ENCODE results near the gene IGFL2. TPM values are rescaled to one million over a fixed set of nuclear protein-coding genes. Genes with fewer than 3 reads are reported as not detected.

IGFL2 gene
- polyA plus RNA-seq, 1 of the 3 experiments (the other 2 are of a cell fraction): 0.23 TPM

GRCh38 chr19:46189971-46190888 is 42.2 kb downstream of the IGFL2 start:
- CTCF ChIA-PET: interaction anchor here (0.6 to 2.8 kb wide), 36 partner anchors 8 to 374 kb away, joined by 3 to 29 read pairs (median 4); partner anchors contain the start of genes IGFL2 and IGFL4
- DNase-seq: no peak
- no peaks in the 10 kb centered on the region; the same call in 1 of the 2 replicates for H3K27me3 ChIP-seq (ENCODE audit: insufficient read depth)

More at GRCh38 chr19:46189971-46190888, 42.2 kb downstream of the IGFL2 start:
- H3K9me2 ChIP-seq: no peaks in the 10 kb centered on the region
- no peak overlapping the region for H3K27ac ChIP-seq (ENCODE audit: low read depth in 2 of 2, low read length in 1 of 2)
- H2AFZ ChIP-seq (ENCODE audit: low read depth): no peak overlapping the region
- H3F3A ChIP-seq (replicated peaks; ENCODE audit: insufficient read depth): peaks cover 20% of the 10 kb centered on the region
- no peak overlapping the region for H3K4me3 ChIP-seq (ENCODE audit: low read depth in 2 of 2, low read length in 1 of 2)
- H3K4me1 ChIP-seq (ENCODE audit: control insufficient read depth in 1 of 2, insufficient read depth in 2 of 2, low read depth in 1 of 2, low read length in 1 of 2): peaks cover 5 to 9% of the 10 kb centered on the region in 2 experiments; a peak in 2 of 4 replicates
- no peaks in the 10 kb centered on the region for H3K9me3 ChIP-seq
- H4K20me1 ChIP-seq (ENCODE audit: insufficient read depth): no peaks in the 10 kb centered on the region
- H3K36me3 ChIP-seq (replicated peaks in 1 of 2; ENCODE audit: control insufficient read depth in 1 of 2, insufficient read depth in 2 of 2, low read length in 1 of 2): no peaks in the 10 kb centered on the region
- POLR2A ChIA-PET: no interaction called here
- H3K9ac ChIP-seq: no peak overlapping the region
- no peaks in the 10 kb centered on the region for H3K79me2 ChIP-seq (ENCODE audit: insufficient read depth)
- TF ChIP-seq JUND (IDR thresholded peaks at IDR 0.05): no peak
- TF ChIP-seq REST (IDR thresholded peaks at IDR 0.05; ENCODE audit: low read depth, low read length): no peak
- no peak for TF ChIP-seq EZH2phosphoT487 (IDR thresholded peaks at IDR 0.05; ENCODE audit: borderline replicate concordance, low read depth)
- TF ChIP-seq RXRA (IDR thresholded peaks at IDR 0.05; ENCODE audit: borderline replicate concordance, low read depth): no peak
- TF ChIP-seq RCOR1 (IDR thresholded peaks at IDR 0.05; ENCODE audit: low read length): no peak
- TF ChIP-seq YY1 (IDR thresholded peaks at IDR 0.05; ENCODE audit: low read depth): no peak
- TF ChIP-seq TCF12 (IDR thresholded peaks at IDR 0.05): no peak
- no peak for TF ChIP-seq IRF3 (IDR thresholded peaks at IDR 0.05; ENCODE audit: low read depth, low read length)
- TF ChIP-seq EP300 (IDR thresholded peaks at IDR 0.05; ENCODE audit: borderline replicate concordance in 1 of 2, low read depth in 1 of 2, low read length in 1 of 2): no peak
- no peak for TF ChIP-seq MAX (IDR thresholded peaks at IDR 0.05; ENCODE audit: low read depth)
- no peak for TF ChIP-seq NRF1 (IDR thresholded peaks at IDR 0.05; ENCODE audit: low read depth, low read length)
- no peak for TF ChIP-seq RAD21 (IDR thresholded peaks at IDR 0.05; ENCODE audit: low read length)
- no peak for TF ChIP-seq FOXM1 (IDR thresholded peaks at IDR 0.05; ENCODE audit: low read depth)
- no peak for TF ChIP-seq POLR2AphosphoS5 (IDR thresholded peaks at IDR 0.05; ENCODE audit: low read depth, low read length)
- no peak for TF ChIP-seq ZBTB33 (IDR thresholded peaks at IDR 0.05; ENCODE audit: borderline replicate concordance, low read depth)
- TF ChIP-seq SMC3 (IDR thresholded peaks at IDR 0.05; ENCODE audit: low read depth, low read length): no peak
- no peak for TF ChIP-seq RFX5 (IDR thresholded peaks at IDR 0.05; ENCODE audit: low read length)
- H3K4me2 ChIP-seq: no peak overlapping the region
- 19% methylated on average over 8 of the region's 8 CpGs for WGBS (ENCODE audit: low lambda C conversion rate)
